Measurements from ENCODE around the gene TPRA1.

TPRA1 gene

DNA sequence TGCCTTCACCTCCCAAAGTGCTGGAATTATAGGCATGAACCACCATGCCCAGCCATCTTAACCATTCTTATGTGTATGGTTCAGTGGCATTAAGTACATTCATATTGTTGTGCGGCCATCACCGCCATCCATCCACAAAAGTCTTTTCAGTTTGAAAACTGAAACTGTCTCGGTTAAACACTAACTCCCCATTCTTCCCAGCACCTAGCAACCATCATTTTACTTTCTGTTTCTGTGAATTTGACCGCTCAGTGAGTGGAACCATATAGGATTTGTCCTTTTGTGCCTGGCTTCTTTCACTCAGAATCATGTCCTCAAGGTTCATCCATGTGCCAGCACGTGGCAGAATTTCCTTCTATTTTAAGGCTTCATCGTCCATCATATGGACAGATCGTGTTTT, 13.5 kb upstream of the TPRA1 start:
- TF ChIP-seq, protein P1, sequence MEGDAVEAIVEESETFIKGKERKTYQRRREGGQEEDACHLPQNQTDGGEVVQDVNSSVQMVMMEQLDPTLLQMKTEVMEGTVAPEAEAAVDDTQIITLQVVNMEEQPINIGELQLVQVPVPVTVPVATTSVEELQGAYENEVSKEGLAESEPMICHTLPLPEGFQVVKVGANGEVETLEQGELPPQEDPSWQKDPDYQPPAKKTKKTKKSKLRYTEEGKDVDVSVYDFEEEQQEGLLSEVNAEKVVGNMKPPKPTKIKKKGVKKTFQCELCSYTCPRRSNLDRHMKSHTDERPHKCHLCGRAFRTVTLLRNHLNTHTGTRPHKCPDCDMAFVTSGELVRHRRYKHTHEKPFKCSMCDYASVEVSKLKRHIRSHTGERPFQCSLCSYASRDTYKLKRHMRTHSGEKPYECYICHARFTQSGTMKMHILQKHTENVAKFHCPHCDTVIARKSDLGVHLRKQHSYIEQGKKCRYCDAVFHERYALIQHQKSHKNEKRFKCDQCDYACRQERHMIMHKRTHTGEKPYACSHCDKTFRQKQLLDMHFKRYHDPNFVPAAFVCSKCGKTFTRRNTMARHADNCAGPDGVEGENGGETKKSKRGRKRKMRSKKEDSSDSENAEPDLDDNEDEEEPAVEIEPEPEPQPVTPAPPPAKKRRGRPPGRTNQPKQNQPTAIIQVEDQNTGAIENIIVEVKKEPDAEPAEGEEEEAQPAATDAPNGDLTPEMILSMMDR (IDR thresholded peaks at IDR 0.05): no peak
- Histone ChIP-seq H3K4me3 (ENCODE audit: low read depth, low read length) (no peak overlapping the region), H3K27ac (no peak overlapping the region), H3K36me3 (ENCODE audit: control insufficient read depth, insufficient read depth, low read length) (no peaks in the 10 kb centered on the region), H2AFZ (no peak overlapping the region), H3K9ac (no peak overlapping the region), H3K27me3 (ENCODE audit: control insufficient read depth, insufficient read depth, low read length) (no peaks in the 10 kb centered on the region), H3K9me3 (ENCODE audit: control insufficient read depth, low read length) (no peaks in the 10 kb centered on the region), H3K4me1 (no peaks in the 10 kb centered on the region), H3K4me2 (ENCODE audit: low read length) (no peak overlapping the region), H3K79me2 (no peaks in the 10 kb centered on the region)

DNA sequence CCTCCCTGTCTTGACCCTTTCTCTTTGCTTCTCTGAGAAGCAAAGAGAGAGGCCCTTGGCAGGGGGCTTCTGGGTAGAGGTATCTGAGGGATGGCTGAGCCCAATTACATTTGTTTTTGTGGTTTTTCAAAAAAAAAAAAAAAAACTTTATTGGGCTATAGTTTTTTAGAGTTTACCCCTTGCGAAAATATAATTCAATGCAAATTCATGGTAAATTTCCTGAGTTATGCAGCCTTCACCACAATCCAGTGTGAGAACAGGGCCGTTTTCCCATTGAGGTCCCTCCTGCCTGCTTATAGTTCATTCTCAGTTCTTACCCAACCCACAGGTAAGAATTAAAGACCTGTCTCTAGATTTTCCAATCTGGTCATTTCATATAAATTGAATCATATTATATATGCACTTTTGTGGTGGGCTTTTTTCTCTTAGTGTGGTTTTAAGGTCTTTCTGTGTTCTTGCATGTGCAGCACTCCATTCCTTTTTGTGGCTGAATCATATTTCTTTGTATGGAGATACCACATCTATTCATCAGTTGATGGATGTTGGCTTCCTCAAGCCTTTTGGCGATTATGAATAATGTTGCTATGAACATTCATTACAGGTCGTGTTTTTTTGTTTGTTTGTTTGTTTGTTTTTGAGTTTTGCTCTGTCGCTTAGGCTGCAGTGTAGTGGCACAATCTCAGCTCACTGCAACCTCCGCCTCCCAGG, 10.4 kb upstream of the TPRA1 start:
- TF ChIP-seq, protein P1 (IDR thresholded peaks at IDR 0.05): no peak
- Histone ChIP-seq H3K4me1 (no peaks in the 10 kb centered on the region), H3K4me2 (ENCODE audit: low read length) (no peak overlapping the region), H3K9me3 (ENCODE audit: control insufficient read depth, low read length) (no peaks in the 10 kb centered on the region), H3K9ac (no peak overlapping the region), H3K4me3 (ENCODE audit: low read depth, low read length) (no peak overlapping the region), H3K79me2 (no peaks in the 10 kb centered on the region), H3K36me3 (ENCODE audit: control insufficient read depth, insufficient read depth, low read length) (no peaks in the 10 kb centered on the region), H3K27ac (no peak overlapping the region), H2AFZ (no peak overlapping the region), H3K27me3 (ENCODE audit: control insufficient read depth, insufficient read depth, low read length) (no peaks in the 10 kb centered on the region)

DNA sequence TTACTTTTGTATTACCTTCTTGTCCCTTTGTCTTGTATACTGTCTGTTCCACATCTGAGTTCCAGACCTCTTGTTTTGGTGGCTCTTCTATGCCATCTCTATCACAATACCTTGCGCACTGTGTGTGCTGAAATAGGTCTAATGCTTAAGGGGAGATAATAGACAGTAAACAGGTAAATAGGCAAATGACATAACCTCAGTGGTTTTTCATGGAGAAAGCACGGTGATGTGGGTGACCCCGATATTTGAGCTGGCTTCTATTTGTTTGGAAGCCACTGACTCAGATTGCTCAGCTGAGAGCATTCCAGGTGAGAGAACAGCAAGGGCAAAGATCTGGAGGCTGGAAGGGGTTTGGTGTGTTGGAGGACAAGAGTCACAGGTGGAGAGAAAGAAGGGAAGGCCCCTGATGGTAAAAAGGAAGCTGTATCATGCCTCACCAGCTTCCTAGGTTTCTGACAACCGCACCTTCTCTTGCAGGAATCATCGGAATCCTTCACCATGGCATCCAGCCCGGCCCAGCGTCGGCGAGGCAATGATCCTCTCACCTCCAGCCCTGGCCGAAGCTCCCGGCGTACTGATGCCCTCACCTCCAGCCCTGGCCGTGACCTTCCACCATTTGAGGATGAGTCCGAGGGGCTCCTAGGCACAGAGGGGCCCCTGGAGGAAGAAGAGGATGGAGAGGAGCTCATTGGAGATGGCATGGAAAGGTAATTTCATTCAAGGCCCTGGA, 8.5 kb upstream of the TPRA1 start:
- peak overlapping the region; percentile 68 for H2AFZ ChIP-seq
- no peaks in the 10 kb centered on the region for H3K36me3 ChIP-seq (ENCODE audit: control insufficient read depth, insufficient read depth, low read length)
- H3K79me2 ChIP-seq: no peaks in the 10 kb centered on the region
- H3K4me2 ChIP-seq (ENCODE audit: low read length): peak overlapping the region; percentile 76
- no peaks in the 10 kb centered on the region for H3K27me3 ChIP-seq (ENCODE audit: control insufficient read depth, insufficient read depth, low read length)
- no peaks in the 10 kb centered on the region for H3K9me3 ChIP-seq (ENCODE audit: control insufficient read depth, low read length)
- H3K4me1 ChIP-seq: peaks cover 3% of the 10 kb centered on the region
- peak overlapping the region; percentile 58 for H3K4me3 ChIP-seq (ENCODE audit: low read depth, low read length)
- H3K27ac ChIP-seq: peak overlapping the region; percentile 42
- TF ChIP-seq, protein P1 (IDR thresholded peaks at IDR 0.05): no peak
- no peak overlapping the region for H3K9ac ChIP-seq

DNA sequence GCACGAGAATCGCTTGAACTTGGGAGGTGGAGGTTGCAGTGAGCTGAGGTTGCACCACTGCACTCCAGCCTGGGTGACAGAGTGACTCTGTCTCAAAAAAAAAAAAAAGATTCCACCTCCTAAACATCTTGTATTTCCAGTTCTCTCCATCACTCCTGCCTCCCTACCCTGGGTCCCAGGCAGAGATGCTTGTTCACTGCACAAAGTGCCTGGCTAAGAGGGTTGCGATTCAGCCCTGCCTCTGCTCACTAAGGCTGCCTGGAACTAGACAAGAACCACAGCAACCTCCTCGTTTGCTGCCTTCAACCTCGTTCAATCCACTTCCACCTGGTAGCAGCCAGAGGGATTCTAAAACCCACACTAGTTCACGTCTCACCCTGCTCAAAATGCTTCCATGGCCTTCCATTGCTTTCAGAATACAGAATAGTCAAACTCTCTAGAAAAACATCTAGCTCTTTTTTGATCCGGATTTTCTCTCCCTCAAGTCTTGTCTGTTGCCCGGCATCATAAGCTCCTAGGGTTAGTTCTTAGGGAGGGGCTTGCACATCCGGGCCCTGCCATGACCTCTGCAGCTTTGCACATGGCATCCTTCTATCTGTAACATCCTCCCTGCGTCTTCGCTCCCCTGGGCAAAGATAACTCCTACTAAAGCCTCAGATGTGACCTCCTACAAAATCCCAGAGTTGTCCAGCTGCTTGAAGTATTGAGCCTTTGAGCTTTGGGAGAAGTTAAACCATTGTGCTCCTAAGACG, 6.7 kb upstream of the TPRA1 start:
- TF ChIP-seq, protein P1 (IDR thresholded peaks at IDR 0.05): no peak
- no peak overlapping the region for H2AFZ ChIP-seq
- peak overlapping the region; percentile 76 for H3K4me2 ChIP-seq (ENCODE audit: low read length)
- no peaks in the 10 kb centered on the region for H3K79me2 ChIP-seq
- no peaks in the 10 kb centered on the region for H3K36me3 ChIP-seq (ENCODE audit: control insufficient read depth, insufficient read depth, low read length)
- H3K9me3 ChIP-seq (ENCODE audit: control insufficient read depth, low read length): no peaks in the 10 kb centered on the region
- H3K27me3 ChIP-seq (ENCODE audit: control insufficient read depth, insufficient read depth, low read length): no peaks in the 10 kb centered on the region
- no peak overlapping the region for H3K27ac ChIP-seq
- peaks cover 3% of the 10 kb centered on the region for H3K4me1 ChIP-seq
- H3K4me3 ChIP-seq (ENCODE audit: low read depth, low read length): no peak overlapping the region
- no peak overlapping the region for H3K9ac ChIP-seq
